A549 (cell line): ENCODE results near the gene MOCOS.

ENCODE experiments used
- CEBPB ChIP-seq, 2 experiments: fragments of >200 bp in 1 of 2; sonication (Bioruptor Twin) in 1 of 2; formaldehyde crosslinking in 1 of 2; IDR thresholded peaks; 2 replicates each; pipeline ENCODE4 v1.6.1; 2012 to 2016
- EP300 ChIP-seq, 2 experiments: fragments of >200 bp; sonication (Bioruptor Twin); formaldehyde crosslinking; IDR thresholded peaks; 2 replicates in 1 of 2; 3 replicates in 1 of 2; pipeline ENCODE4 v1.6.1; 2016 to 2017
- HOXA7 ChIP-seq: fragments of 250-450 bp; sonication (Bioruptor Pico); IDR thresholded peaks from 2 replicates; pipeline ENCODE4 v1.5.0; 2020; ENCODE audit warnings: mild to moderate bottlenecking, moderate library complexity
- NPAS2 ChIP-seq: fragments of 250-450 bp; sonication (Bioruptor Pico); IDR thresholded peaks from 2 replicates; pipeline ENCODE4 v1.8.0; 2022; ENCODE audit warnings: mild to moderate bottlenecking, moderate library complexity, borderline replicate concordance
- POLR2A ChIP-seq: IDR thresholded peaks from 2 replicates; pipeline ENCODE4 v1.6.1; 2012; ENCODE audit warnings: mild to moderate bottlenecking, low read length
- RARB ChIP-seq: fragments of 250-450 bp; sonication (Bioruptor Pico); IDR thresholded peaks from 2 replicates; pipeline ENCODE4 v1.8.0; 2021; ENCODE audit warnings: mild to moderate bottlenecking, moderate library complexity
- RNF2 ChIP-seq: fragments of 200-600 bp; sonication (generic); IDR thresholded peaks from 2 replicates; pipeline ENCODE4 v1.6.1; 2016; ENCODE audit warnings: low read depth, mild to moderate bottlenecking, antibody characterized with exemption, moderate library complexity, borderline replicate concordance
- TFCP2L1 ChIP-seq: fragments of 250-450 bp; sonication (Bioruptor Pico); IDR thresholded peaks from 2 replicates; pipeline ENCODE4 v1.5.0; 2021; ENCODE audit warnings: mild to moderate bottlenecking
- TF ChIP-seq, protein P1 (sequence below): fragments of >200 bp; sonication (Bioruptor Twin); formaldehyde crosslinking; IDR thresholded peaks from 3 replicates; pipeline ENCODE4 v1.5.1; 2016
- TF ChIP-seq, protein P2 (sequence below): IDR thresholded peaks from 2 replicates; pipeline ENCODE4 v1.6.1; 2012
- TF ChIP-seq, protein P3 (sequence below): fragments of 250-450 bp; sonication (Bioruptor Pico); IDR thresholded peaks from 2 replicates; pipeline ENCODE4 v1.5.0; 2021; ENCODE audit warnings: mild to moderate bottlenecking, moderate library complexity, borderline replicate concordance

DNA sequence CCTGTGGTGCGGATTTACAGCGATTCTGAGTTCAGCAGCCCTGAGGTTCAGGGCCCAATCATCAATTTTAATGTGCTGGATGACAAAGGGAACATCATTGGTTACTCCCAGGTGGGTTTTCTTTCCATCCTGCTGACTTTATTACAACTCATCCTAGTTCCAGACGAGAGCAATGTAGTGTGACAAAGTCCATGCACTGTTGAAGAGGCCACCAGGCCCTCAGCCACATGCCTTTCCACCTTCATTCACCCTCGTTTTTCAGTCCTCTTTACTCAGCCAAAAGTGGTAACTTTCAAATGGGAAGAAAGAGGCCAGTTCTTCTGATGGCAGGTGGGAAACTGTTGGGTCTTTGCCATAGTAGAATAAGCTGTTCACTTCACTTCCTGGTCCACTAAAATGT, 17.9 kb downstream of the MOCOS start:
- TF ChIP-seq HOXA7 (CRISPR knock-in tag) (no peak), POLR2A (no peak), CEBPB (IDR thresholded peaks at IDR 0.05) (no peak), EP300 (IDR thresholded peaks at IDR 0.05) (no peak), RARB (CRISPR knock-in tag) (no peak), NPAS2 (CRISPR knock-in tag) (no peak), TFCP2L1 (CRISPR knock-in tag) (no peak), RNF2 (no peak)
- TF ChIP-seq, protein P1, sequence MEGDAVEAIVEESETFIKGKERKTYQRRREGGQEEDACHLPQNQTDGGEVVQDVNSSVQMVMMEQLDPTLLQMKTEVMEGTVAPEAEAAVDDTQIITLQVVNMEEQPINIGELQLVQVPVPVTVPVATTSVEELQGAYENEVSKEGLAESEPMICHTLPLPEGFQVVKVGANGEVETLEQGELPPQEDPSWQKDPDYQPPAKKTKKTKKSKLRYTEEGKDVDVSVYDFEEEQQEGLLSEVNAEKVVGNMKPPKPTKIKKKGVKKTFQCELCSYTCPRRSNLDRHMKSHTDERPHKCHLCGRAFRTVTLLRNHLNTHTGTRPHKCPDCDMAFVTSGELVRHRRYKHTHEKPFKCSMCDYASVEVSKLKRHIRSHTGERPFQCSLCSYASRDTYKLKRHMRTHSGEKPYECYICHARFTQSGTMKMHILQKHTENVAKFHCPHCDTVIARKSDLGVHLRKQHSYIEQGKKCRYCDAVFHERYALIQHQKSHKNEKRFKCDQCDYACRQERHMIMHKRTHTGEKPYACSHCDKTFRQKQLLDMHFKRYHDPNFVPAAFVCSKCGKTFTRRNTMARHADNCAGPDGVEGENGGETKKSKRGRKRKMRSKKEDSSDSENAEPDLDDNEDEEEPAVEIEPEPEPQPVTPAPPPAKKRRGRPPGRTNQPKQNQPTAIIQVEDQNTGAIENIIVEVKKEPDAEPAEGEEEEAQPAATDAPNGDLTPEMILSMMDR: no peak
- TF ChIP-seq, protein P2, sequence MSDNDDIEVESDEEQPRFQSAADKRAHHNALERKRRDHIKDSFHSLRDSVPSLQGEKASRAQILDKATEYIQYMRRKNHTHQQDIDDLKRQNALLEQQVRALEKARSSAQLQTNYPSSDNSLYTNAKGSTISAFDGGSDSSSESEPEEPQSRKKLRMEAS: no peak
- TF ChIP-seq, protein P3, sequence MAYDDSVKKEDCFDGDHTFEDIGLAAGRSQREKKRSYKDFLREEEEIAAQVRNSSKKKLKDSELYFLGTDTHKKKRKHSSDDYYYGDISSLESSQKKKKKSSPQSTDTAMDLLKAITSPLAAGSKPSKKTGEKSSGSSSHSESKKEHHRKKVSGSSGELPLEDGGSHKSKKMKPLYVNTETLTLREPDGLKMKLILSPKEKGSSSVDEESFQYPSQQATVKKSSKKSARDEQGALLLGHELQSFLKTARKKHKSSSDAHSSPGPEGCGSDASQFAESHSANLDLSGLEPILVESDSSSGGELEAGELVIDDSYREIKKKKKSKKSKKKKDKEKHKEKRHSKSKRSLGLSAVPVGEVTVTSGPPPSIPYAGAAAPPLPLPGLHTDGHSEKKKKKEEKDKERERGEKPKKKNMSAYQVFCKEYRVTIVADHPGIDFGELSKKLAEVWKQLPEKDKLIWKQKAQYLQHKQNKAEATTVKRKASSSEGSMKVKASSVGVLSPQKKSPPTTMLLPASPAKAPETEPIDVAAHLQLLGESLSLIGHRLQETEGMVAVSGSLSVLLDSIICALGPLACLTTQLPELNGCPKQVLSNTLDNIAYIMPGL (CRISPR knock-in tag): no peak
